AG09309 (cell line): ENCODE measurements around the gene MYO1C.
"Not testable (repeated sequence)": the region's sequence is repeated elsewhere in the genome, so short reads cannot be mapped to it uniquely, and the experiment has no call there.

ENCODE experiments used
- DNase-seq: peaks from one replicate; pipeline ENCODE4 v3.0.0-alpha.2; 2010; ENCODE audit warnings: low read depth
- H3K4me3 ChIP-seq: 2 replicates; pipeline ENCODE4 v1.5.1; 2011; ENCODE audit warnings: mild to moderate bottlenecking, low read depth, low read length, moderate library complexity; ENCODE audit not compliant: control insufficient read depth
- TF ChIP-seq, protein P1 (sequence below): IDR thresholded peaks from 2 replicates; pipeline ENCODE4 v1.5.1; 2011; ENCODE audit warnings: mild to moderate bottlenecking, low read depth, low read length, inconsistent platforms; ENCODE audit not compliant: insufficient read depth, control insufficient read depth; ENCODE audit errors: missing control alignments

MYO1C gene

DNA sequence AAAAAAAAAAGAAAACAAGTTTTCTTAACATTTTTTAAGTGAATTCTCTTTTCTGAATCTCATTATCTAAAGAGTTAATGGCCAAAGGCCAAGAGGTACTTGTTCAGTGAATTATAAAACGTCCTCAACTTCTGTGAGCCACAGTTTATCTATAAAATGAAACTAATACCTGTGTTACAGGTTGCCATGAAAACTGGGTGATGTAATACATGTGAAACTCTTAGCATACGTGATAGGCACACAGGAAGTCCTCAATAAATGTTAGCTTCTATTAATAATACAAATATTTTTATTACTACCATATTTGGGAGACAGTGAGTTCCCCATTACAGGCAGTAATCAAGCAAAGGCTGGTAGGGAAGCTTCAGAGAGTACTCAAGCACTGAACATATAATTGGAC, 37.4 kb upstream of the MYO1C start:
- TF ChIP-seq, protein P1, sequence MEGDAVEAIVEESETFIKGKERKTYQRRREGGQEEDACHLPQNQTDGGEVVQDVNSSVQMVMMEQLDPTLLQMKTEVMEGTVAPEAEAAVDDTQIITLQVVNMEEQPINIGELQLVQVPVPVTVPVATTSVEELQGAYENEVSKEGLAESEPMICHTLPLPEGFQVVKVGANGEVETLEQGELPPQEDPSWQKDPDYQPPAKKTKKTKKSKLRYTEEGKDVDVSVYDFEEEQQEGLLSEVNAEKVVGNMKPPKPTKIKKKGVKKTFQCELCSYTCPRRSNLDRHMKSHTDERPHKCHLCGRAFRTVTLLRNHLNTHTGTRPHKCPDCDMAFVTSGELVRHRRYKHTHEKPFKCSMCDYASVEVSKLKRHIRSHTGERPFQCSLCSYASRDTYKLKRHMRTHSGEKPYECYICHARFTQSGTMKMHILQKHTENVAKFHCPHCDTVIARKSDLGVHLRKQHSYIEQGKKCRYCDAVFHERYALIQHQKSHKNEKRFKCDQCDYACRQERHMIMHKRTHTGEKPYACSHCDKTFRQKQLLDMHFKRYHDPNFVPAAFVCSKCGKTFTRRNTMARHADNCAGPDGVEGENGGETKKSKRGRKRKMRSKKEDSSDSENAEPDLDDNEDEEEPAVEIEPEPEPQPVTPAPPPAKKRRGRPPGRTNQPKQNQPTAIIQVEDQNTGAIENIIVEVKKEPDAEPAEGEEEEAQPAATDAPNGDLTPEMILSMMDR = no peak
- DNase-seq = no peak
- H3K4me3 ChIP-seq = no peak overlapping the region

DNA sequence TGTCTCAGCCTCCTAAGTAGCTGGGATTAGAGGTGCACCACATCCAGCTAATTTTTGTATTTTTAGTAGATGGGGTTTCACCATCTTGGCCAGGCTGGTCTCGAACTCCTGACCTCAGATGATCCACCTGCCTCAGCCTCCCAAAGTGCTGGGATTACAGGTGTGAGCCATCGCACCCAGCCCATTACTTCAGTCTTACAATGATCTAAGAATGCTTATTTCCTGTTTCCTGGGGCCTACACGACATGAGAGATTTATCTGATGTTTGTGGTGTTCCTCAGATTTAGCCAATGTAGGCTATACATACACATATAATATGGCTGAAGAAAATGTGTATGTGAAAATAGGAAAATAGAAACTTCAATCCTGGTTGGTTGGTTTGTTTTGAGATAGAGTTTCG, 34.4 kb upstream of the MYO1C start:
- H3K4me3 ChIP-seq, DNase-seq: not testable (repeated sequence)

DNA sequence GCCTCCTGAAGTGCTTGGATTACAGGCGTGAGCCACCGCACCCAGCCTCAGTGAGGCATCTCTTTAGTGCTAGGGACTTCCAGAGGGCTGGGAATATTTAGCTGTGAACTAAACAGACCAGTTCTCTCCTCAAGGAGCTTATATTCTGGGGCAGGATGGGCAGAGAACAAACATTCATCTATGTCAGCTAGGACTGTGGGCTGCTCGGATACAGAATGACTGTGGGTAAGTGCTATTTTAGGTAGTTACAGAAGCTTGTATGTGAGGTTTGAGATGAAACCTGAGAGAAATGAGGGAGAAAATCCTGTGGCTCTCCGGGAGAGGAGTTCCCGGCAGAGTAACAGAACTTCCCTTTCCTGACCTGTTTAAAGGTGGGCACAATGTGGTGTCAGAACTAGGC, 30.1 kb upstream of the MYO1C start:
- no peak overlapping the region for H3K4me3 ChIP-seq
- TF ChIP-seq, protein P1 = no peak
- no peak for DNase-seq

DNA sequence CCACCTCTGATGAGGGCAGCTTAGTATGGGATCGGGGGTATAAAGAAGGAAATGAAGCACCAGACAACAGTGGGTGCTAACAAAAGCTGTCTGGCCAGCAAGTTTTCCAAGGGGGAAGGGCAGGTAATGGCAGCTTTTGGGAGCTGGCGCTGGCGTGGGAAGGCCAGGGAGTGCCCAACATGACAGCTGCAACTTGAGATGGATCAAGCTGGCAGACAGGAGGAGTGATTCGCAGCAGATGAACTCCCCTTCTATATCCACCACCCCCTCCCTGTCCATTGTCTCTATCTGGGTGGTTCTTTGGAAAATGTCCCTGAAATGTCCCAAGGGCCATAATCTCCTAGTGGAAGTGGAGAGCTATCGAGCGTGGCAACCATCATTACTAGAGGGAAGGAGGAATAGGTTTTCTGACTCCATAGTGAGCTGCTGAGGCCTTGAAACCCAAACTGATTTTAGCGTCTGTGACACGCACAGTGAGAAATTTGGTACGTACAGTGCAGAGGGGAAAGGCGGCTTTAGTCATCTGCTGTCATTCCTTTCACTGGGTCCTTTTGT, 28.7 kb upstream of the MYO1C start:
- H3K4me3 ChIP-seq = no peak overlapping the region
- TF ChIP-seq, protein P1 = no peak
- no peak for DNase-seq

DNA sequence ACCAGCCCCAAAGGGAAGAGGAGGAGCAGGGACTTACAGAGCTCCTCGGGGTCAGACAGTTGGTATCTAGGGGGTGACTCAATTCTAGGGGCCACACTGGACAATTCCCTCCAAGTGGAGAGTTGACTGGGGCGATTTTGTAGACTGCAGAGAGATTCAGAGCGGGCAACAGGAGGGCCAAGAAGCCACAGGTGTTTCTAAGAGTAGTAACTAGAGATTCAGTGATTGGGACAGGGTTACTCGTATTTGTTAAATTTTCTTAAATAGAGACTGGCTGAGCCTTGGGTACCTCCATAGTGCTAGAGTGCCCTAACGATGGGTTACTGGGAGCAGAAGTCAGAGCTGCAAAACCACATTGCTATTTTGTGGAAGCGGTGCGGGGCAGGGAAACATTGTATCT, 27.2 kb upstream of the MYO1C start:
- H3K4me3 ChIP-seq = no peak overlapping the region
- TF ChIP-seq, protein P1 = no peak
- no peak for DNase-seq

DNA sequence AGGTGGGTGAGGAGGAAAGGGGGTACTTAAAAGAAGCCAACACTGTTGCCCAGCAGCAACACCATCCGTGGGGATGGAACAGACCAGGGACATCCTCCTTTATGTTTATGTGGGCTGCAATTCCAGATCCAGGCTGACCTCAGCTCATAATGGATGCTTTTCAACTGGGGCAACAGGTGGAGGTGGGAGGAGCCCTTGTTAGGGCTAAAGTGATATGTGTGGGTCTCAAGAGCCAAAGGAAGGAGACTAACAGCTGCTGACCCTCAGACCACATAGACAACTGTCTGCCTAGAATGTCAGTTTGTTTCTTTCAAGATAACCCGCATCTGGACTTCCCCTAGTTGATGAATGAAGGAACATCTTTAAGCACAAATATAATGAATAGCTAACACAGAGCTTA, 25.9 kb upstream of the MYO1C start:
- no peak overlapping the region for H3K4me3 ChIP-seq
- TF ChIP-seq, protein P1 = no peak
- DNase-seq = no peak

DNA sequence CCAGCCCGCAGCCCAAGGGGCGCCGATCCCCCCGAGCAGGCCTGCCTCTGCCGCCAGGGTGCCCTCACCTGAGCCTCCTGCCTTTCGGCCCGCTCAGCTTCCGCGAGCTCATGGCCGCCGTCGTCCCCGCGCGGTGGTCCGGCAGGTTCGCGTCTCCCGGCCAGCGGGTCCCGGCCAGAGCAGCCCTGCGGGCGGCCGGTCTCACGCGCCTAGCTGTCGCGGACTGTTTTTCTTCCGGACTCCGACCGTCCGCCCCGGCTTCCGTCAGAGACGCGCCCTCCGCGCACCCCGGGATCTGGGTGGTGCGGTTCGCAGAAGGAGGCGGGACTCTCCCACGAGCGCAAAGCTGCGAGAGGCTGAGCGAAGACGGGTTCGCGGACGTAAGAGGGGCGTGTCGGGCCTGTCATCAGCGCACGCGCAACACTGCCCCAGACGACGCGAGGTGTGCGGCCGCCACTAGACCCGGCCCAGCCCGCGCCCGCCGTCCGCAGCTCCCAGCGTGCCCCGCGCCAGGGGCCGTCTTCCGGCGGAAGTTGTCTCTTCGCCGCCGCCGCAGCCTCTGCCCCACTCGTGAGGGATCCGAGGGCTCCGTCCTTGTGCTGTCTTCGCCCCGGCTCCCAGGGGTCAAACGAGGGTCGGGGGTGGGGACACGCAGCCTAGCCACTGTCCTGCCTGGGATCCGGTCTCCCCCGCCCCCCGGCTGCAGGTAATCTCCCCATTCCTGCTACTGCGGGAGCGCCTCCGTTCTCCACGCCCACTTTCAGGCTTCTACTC, 24.1 kb upstream of the MYO1C start, which contains the start of gene INPP5K:
INPP5K (minus strand) TSS at position 225 of the 774 bp plus-strand sequence; CDS start at position 112, 113 bp downstream.
- peak; percentile 94 for DNase-seq

More for the DNA sequence above, 24.1 kb upstream of the MYO1C start, which contains the start of gene INPP5K:
- TF ChIP-seq, protein P1 = no peak
- H3K4me3 ChIP-seq = peak within 1 kb of the TSS; percentile 93
